ENCODE data around the gene UBAC2.

UBAC2 gene

GRCh38 chr13:99357131-99357596 lies 156.5 kb downstream of the UBAC2 start:
- DNase-seq (ENCODE audit: low read depth): peak; percentile 90

DNA sequence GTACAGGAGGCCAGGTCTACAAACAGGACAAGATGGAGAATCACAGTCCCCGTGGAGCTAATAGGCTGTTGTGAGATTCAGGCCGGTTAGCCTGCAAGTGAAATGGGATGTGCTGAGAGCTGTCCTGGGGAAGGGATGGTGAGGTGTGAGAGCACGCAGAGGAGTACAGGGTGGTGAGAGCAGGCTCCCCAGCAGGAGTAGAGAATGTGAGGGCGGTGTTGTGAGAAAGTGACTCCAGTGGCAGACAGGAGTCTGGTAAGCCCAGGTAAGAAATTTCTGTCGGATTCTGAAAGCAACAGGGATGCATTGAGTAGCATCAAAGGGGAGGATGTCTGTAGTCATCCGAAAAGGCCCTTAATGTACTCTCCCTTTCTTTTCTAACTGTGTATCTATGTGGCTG lies 157.3 kb downstream of the UBAC2 start:
- no peak for DNase-seq (ENCODE audit: low read depth)

DNA sequence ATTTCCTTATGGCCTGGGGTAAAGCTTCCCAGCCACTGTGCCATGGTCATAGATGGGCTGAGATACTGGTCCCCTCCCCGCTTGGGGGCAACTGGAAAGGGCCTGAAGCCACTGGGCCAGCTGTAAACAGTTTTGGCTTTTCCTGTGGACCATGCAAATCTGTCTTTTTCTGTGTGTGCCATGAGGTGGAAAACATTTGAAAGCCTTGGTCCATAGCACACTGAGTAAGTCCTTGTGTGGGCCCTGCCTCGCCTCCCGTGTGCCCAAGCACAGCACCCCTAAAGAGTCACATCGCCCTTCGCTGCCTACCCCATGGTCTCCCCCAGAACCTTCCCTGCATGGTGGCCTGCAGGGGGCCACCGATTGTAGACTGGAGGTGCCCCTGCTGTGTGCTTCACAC lies 158.9 kb downstream of the UBAC2 start:
- DNase-seq (ENCODE audit: low read depth): no peak

DNA sequence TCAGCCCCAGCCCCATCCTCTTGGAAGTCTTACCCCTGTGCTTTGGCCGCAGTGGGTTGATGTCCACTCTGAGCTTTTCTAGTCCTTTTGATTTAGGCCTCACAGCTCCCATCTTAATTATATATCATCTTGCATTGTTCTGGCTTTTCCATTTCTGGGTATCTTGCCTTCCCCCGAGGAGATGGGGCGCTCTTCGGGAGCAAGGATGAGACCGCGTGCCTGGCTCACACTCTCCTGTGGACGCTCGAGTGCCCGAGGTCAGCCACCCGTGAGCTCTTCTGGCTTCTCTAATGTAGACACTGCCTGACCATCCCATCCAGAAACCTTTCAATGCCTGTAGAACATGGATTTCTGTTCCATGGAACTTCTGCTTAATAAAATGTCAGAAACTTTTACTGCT lies 160.0 kb downstream of the UBAC2 start:
- DNase-seq (ENCODE audit: low read depth): no peak

GRCh38 chr13:99361197-99361596 lies 160.5 kb downstream of the UBAC2 start:
- peak; percentile 45 for DNase-seq (ENCODE audit: low read depth)

GRCh38 chr13:99362362-99362761 lies 161.7 kb downstream of the UBAC2 start:
- no peak for DNase-seq (ENCODE audit: low read depth)

DNA sequence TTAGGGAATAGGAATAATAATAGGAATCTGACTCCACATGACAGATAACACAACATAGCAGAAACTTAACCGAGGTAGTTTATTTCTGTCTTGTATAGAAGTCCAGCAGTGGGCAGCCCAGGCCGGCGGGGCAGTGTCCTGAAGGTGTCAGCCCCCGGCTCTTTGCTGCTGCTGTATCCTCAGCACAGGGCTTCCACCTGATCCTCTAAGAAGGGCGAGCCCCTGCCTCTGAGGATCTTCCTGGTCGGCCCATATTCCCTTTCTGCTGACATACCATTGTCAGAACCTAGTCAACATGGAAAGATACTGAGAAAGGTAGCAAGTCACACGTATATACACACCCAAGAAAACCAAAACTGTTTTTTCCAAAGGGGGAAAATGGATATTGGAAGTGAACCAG lies 162.7 kb downstream of the UBAC2 start:
- no peak for DNase-seq (ENCODE audit: low read depth)

DNA sequence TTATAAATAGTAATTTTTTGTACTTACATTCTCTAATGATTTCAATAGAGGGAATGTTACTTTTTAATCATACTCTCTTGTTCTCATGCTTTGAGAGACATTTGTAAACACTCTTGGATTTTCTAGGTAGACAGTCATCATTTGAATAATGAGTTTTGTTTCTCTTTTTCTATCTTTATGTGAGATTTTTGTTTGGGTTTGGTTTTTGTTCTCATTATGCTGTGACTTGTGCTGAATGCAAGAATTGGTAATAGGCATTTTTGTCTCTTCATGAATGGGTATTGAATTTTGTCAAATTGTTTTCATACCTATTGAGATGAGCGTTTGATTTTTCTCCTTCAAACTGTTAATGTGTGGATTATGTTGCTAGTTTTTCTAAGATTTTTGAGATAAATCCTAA lies 163.3 kb downstream of the UBAC2 start:
- DNase-seq (ENCODE audit: low read depth): no peak

- DNase-seq (ENCODE audit: low read depth): no peak
Observed at GRCh38 chr13:99366075-99366987, 165.7 kb downstream of the UBAC2 start.

DNA sequence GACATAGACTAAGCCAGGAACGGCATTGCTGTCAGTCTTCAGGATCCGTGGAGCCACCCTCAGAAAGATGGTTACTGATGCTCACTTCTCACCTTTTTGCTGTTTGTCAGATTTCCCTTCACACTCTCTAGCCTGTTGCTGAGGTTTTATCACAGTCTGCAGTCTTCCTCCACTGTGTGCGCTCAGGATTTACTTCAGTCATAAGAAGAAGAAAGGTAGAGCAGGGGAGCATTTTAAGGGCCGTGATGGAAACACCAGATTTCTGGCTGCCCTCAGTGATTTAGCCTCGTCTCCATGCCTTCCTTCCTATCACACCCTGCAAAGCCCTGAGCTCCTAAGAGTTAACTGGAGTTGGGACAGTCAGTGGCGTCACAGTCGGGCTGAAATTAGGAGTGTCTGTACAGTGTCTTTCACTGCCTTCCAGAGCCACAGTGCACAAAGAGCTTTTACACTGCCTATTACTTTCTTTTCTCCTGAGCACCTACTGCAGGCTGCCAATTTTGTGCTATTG lies 166.5 kb downstream of the UBAC2 start:
- no peak for DNase-seq (ENCODE audit: low read depth)

DNA sequence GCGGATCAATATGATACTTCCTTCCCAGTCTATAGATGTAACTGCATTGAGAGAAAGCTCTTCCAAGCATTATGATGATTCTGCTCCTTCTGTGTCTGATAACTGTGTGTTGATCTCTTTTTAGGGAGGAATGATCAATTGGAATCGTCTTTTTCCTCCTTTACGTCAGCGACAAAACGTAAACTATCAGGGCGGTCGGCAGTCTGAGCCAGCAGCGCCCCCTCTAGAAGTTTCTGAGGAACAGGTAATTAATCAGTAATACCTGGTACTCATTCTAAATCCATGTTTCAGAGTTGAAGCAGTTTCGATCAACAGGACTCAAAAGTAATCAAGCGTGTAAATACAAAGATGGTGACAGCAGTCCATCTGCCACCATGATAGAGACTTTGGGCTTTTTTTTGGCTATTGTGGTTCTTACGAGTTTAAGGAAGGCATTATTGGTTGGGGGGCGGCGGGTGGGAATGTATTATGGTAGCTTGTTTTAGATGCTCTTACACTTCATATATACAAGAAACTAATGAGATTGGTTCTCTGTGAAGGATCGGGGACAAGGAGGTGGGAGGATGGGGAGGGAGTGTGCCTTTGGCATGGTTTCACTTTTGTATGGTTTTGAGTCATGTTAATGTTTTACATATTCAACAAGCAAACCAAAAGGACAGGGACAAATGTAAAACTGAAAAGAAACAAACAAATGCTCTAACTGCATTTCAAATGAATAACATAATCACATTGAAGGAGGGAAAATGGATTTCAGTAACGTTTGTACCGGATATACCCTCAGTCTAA lies 167.2 kb downstream of the UBAC2 start:
- no peak for DNase-seq (ENCODE audit: low read depth)

GRCh38 chr13:99370481-99371275 lies 170.0 kb downstream of the UBAC2 start:
- no peak for DNase-seq (ENCODE audit: low read depth)

DNA sequence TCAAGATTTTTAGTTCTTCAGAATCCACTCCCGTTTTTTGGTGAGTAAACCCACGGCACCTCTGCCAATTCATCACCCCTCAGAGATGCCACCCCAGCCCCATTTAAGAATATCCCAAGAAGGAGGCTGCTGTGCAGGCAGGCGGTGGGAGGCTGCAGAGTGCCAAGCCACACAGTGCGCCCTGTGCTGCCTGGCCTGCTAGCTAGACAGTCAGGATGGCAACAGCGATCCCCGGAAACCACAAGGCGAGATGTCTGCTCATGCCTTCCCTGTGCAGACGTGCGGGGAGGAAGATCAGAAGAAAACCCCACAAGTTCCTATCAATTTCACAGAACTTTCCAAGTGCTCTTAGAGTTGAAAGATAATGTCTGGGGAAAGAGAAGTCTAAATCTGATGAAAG lies 171.3 kb downstream of the UBAC2 start:
- no peak for DNase-seq (ENCODE audit: low read depth)

GRCh38 chr13:99373436-99373835 lies 172.8 kb downstream of the UBAC2 start:
- no peak for DNase-seq (ENCODE audit: low read depth)

DNA sequence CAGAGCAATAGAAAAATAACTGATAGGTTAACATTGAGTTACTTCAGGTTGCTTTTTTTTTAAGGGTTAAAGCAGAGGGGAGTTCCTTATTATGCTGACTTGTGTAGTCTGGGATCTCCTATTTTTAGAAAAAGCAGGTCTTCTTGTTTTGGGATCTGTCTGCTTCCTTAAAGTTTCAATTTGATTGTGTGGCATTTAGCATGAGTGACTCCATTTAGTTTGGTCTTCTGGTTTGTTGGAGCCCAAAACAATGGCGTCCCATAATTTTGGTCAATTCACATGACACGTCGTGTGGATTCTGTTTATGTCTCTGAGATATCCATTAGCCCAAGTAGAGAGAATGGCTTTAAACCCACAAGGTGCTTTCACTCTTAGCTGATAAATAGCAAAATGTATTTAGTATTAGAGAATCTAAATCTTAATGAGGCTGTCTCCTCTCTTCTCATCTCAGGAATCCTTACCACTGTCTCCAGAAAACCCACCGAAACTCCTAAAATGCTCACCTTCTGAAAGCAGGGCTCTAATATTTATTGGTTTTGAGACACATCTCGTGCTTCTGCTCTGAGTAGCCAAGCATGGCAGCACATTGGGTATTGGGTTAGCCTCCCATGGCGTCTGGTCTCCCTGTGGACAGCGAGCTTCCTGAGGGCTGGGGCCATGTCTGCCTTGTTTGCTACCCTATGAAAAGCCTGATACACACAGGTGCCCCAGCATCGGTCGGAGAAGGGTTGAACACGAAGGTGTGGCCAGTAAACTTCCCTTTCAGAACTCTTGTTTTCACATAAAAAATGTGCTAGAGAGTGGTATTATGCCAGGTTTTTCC lies 173.7 kb downstream of the UBAC2 start:
- DNase-seq (ENCODE audit: low read depth): no peak

GRCh38 chr13:99374994-99375737 lies 174.5 kb downstream of the UBAC2 start:
- no peak for DNase-seq (ENCODE audit: low read depth)

DNA sequence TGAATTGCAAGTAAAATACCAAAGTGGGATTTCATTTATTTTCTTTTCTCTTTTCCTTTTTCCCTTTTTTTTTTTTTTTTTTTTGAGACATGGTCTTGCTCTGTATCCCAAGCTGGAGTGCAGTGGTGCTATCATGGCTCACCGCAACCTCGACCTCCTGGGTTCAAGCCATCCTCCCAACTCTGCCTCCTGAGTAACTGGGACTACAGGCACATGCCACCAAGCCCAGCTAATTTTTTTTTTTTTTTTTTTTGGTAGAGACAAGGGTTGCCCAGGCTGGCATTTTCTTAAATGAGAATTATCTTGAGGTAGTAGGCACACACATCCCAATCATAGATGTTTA lies 175.1 kb downstream of the UBAC2 start:
- DNase-seq (ENCODE audit: low read depth): no peak

- DNase-seq (ENCODE audit: low read depth): no peak
Observed at GRCh38 chr13:99376132-99376531, 175.5 kb downstream of the UBAC2 start.

- no peak for DNase-seq (ENCODE audit: low read depth)
Observed at GRCh38 chr13:99376924-99377323, 176.3 kb downstream of the UBAC2 start.

GRCh38 chr13:99377641-99378040 lies 177.0 kb downstream of the UBAC2 start:
- DNase-seq (ENCODE audit: low read depth): no peak
